PC-9 (cell line): ENCODE data around the gene PITPNM1. TPM values are rescaled to one million over a fixed set of nuclear protein-coding genes. Genes with fewer than 3 reads are reported as not detected.
"Not testable (repeated sequence)": the region's sequence is repeated elsewhere in the genome, so short reads cannot be mapped to it uniquely, and the experiment has no call there.

Source experiments
- BruUV-seq: library from RNA; stranded (reverse); fragments of 400-500 nt; replicated peaks from 2 replicates; lab custom pipeline; 2021; lab: Mats Ljungman, UMichigan
- CTCF ChIA-PET: fragments of 300-600 bp; sonication (Branson Sonifier 250); formaldehyde crosslinking; loops from one replicate; lab custom pipeline; 2022; ENCODE audit warnings: antibody characterized with exemption; lab: Charles Lee
- POLR2A ChIA-PET: fragments of 300-600 bp; sonication (Branson Sonifier 250); formaldehyde crosslinking; loops from one replicate; lab custom pipeline; 2022; ENCODE audit warnings: antibody characterized with exemption; ENCODE audit not compliant: unreplicated experiment; lab: Charles Lee
- DNase-seq, 2 experiments: peaks; one replicate each; pipeline versions ENCODE4 v3.0.0 to v3.0.0-alpha.2; 2015 to 2022; ENCODE audit warnings: mixed read lengths in 1 of 2
- H2AFZ ChIP-seq: fragments of 200-600 bp; sonication (generic); 2 replicates; pipeline ENCODE4 v1.8.1; 2017; ENCODE audit warnings: antibody characterized with exemption
- H3F3A ChIP-seq: fragments of 200-600 bp; sonication (generic); 2 replicates; pipeline ENCODE4 v1.8.1; 2017; ENCODE audit warnings: antibody characterized with exemption, mild to moderate bottlenecking, low read depth; ENCODE audit not compliant: insufficient read depth
- H3K27ac ChIP-seq: fragments of 200-600 bp; sonication (generic); 2 replicates; pipeline ENCODE4 v1.6.1; 2016; ENCODE audit warnings: mixed run types
- H3K27me3 ChIP-seq: fragments of 200-600 bp; sonication (generic); 2 replicates; pipeline ENCODE4 v1.6.1; 2016; ENCODE audit warnings: low read depth, mixed run types; ENCODE audit not compliant: insufficient read depth
- H3K36me3 ChIP-seq: fragments of 200-600 bp; sonication (generic); 2 replicates; pipeline ENCODE4 v1.6.1; 2016; ENCODE audit warnings: low read depth, mixed run types
- H3K4me1 ChIP-seq: fragments of 200-600 bp; sonication (generic); replicated peaks from 2 replicates; pipeline ENCODE4 v1.6.1; 2016; ENCODE audit warnings: mixed run types; ENCODE audit not compliant: insufficient read depth
- H3K4me2 ChIP-seq: fragments of 200-600 bp; sonication (generic); 2 replicates; pipeline ENCODE4 v1.6.1; 2017; ENCODE audit warnings: mixed run types
- H3K4me3 ChIP-seq: fragments of 200-600 bp; sonication (generic); 2 replicates; pipeline ENCODE4 v1.6.1; 2016; ENCODE audit warnings: mixed run types
- H3K79me2 ChIP-seq: fragments of 200-600 bp; sonication (generic); 2 replicates; pipeline ENCODE4 v1.6.1; 2017; ENCODE audit warnings: low read depth, mixed run types
- H3K9me2 ChIP-seq: fragments of 200-600 bp; sonication (generic); 2 replicates; pipeline ENCODE4 v1.8.1; 2017; ENCODE audit warnings: mild to moderate bottlenecking; ENCODE audit not compliant: insufficient read depth
- H3K9me3 ChIP-seq: fragments of 200-600 bp; sonication (generic); 2 replicates; pipeline ENCODE4 v1.8.1; 2016; ENCODE audit warnings: low read depth; ENCODE audit not compliant: insufficient read depth
- H4K20me1 ChIP-seq: fragments of 200-600 bp; sonication (generic); 2 replicates; pipeline ENCODE4 v1.8.1; 2017; ENCODE audit not compliant: insufficient read depth
- CTCF ChIP-seq: fragments of 200-600 bp; sonication (generic); conservative IDR thresholded peaks from 2 replicates; pipeline ENCODE4 v1.6.1; 2017; ENCODE audit warnings: mixed run types, antibody characterized with exemption, mild to moderate bottlenecking, moderate library complexity
- EZH2 ChIP-seq: fragments of 200-600 bp; sonication (generic); IDR thresholded peaks from 2 replicates; pipeline ENCODE4 v1.8.0; 2017; ENCODE audit warnings: antibody characterized with exemption, low read depth
- intact Hi-C: fragments of 100-400 bp; cut with micrococcal nuclease; formaldehyde crosslinking; loops from one replicate; pipeline ENCODE4 v1.10.0; 2022; ENCODE audit not compliant: unreplicated experiment
- total RNA-seq: library from RNA; stranded (reverse); gene quantifications from 2 replicates; pipeline ENCODE4 v1.2.3, GENCODE V29; 2021

The PITPNM1 gene
- total RNA-seq, 1 experiment from 2014 or later = 84.0 TPM

DNA sequence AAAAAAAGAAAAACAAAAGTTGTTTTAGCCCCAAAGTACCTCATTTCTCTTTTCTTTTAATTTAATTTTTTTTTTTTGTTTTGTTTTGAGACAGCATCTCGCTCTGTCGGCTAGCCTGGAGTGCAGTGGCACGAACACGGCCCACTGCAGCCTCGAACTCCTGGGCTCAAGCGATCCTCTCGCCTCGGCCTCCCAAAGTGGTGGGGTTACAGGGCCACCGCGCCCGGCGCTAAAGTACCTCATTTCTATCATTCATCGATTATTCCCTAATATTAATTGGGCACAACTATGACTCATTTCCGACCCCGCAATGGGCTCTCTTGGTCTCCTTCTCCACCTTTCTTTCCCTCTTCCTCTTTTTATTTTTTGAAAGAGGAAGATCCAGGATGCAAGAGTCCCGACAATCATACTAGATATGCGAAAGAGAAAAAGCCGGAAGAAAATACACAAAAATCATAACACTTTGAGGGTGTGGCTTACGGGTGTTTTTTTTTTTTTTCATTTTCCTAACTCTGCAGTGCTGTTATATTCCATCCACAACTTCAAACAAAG lies 22.8 kb downstream of the PITPNM1 start:
- BruUV-seq = TSS peak; percentile 95
- Histone ChIP-seq H3F3A (peaks cover 25% of the 10 kb centered on the region), H3K4me3 (peak overlapping the region; percentile 61), H3K79me2 (peaks cover 21% of the 10 kb centered on the region), H3K9me2 (no peaks in the 10 kb centered on the region), H2AFZ (peak overlapping the region; percentile 88), H4K20me1 (no peaks in the 10 kb centered on the region), H3K9me3 (no peaks in the 10 kb centered on the region), H3K36me3 (no peaks in the 10 kb centered on the region), H3K27ac (peak overlapping the region; percentile 34), H3K4me2 (peak overlapping the region; percentile 86), H3K4me1 (peaks cover 17% of the 10 kb centered on the region), H3K27me3 (no peaks in the 10 kb centered on the region)
- TF ChIP-seq EZH2 (no peak), CTCF (no peak)
- POLR2A ChIA-PET = interaction anchor here (0.5 to 1.0 kb wide), 4 partner anchors 35 to 193 kb away, joined by 3 to 5 read pairs (median 4); partner anchors contain the start of gene PPP1CA
- CTCF ChIA-PET = no interaction called here
- peak in 1 of 2 experiments; percentile 5 for DNase-seq
- intact Hi-C loops = loop anchor here (1.0 to 2.0 kb wide), 2 partner anchors 13 to 24 kb away; partner anchors contain the start of gene TMEM134

DNA sequence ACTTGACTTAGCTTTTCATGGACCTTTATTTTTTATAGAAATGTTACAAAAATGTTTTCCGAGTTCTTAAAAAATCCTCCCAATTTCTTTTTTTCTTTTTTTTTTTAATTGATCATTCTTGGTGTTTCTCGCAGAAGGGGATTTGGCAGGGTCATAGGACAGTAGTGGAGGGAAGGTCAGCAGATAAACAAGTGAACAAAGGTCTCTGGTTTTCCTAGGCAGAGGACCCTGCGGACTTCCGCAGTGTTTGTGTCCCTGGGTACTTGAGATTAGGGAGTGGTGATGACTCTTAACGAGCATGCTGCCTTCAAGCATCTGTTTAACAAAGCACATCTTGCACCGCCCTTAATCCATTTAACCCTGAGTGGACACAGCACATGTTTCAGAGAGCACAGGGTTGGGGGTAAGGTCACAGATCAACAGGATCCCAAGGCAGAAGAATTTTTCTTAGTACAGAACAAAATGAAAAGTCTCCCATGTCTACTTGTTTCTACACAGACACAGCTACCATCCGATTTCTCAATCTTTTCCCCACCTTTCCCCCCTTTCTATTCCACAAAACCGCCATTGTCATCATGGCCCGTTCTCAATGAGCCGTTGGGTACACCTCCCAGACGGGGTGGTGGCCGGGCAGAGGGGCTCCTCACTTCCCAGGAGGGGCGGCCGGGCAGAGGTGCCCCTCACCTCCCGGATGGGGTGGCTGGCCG lies 27.7 kb downstream of the PITPNM1 start:
- H3K27me3 ChIP-seq, H3K79me2 ChIP-seq, H3K9me2 ChIP-seq, H3K36me3 ChIP-seq, H2AFZ ChIP-seq, H3K4me1 ChIP-seq, H3K9me3 ChIP-seq, DNase-seq, intact Hi-C loops, H3K27ac ChIP-seq, H3K4me2 ChIP-seq, H3K4me3 ChIP-seq, H4K20me1 ChIP-seq, CTCF ChIA-PET, BruUV-seq: not testable (repeated sequence)
- POLR2A ChIA-PET = interaction anchor here (0.6 to 0.7 kb wide), 2 partner anchors 81 to 123 kb away, joined by 3 to 22 read pairs; no protein-coding TSS in a partner anchor
- H3F3A ChIP-seq = peaks cover 20% of the 10 kb centered on the region

DNA sequence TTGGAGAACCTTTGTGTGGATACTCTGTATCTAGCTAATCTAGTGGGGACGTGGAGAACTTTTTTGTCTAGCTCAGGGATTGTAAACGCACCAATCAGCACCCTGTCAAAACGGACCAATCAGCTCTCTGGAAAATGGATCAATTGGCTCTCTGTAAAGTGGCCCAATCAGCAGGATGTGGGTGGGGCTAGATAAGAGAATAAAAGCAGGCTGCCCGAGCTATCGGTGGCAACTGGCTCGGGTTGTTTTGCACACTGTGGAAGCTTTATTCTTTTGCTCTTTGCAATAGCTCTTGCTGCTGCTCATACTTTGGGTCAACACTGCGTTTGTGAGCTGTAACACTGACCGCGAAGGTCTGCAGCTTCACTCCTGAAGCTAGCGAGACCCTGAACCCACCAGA lies 28.5 kb downstream of the PITPNM1 start:
- H2AFZ ChIP-seq, H3K9me2 ChIP-seq, H3K27ac ChIP-seq, H3K27me3 ChIP-seq, H3K4me1 ChIP-seq, H3K79me2 ChIP-seq, H3K4me3 ChIP-seq, BruUV-seq, H3K36me3 ChIP-seq, H4K20me1 ChIP-seq, H3K4me2 ChIP-seq, intact Hi-C loops, CTCF ChIA-PET, POLR2A ChIA-PET, H3K9me3 ChIP-seq: not testable (repeated sequence)
- peak in 1 of 2 experiments; percentile 33 for DNase-seq
- peaks cover 16% of the 10 kb centered on the region for H3F3A ChIP-seq

- H3K36me3 ChIP-seq = no peaks in the 10 kb centered on the region
- no peak overlapping the region for H3K4me2 ChIP-seq
- no peaks in the 10 kb centered on the region for H3K27me3 ChIP-seq
- ChIA-PET POLR2A (interaction anchor here (0.6 kb wide), 1 partner anchor 48 kb away, joined by 3 read pairs; no protein-coding TSS in a partner anchor), CTCF (no interaction called here)
- TF ChIP-seq EZH2 (no peak), CTCF (no peak)
- H3F3A ChIP-seq = peaks cover 4% of the 10 kb centered on the region; the same call in 1 of the 2 replicates
- no peak for DNase-seq
- no peaks in the 10 kb centered on the region for H3K9me2 ChIP-seq
- no peak overlapping the region for H3K4me3 ChIP-seq
- no peaks in the 10 kb centered on the region for H3K9me3 ChIP-seq
- peaks cover 9% of the 10 kb centered on the region; the same call in 1 of the 2 replicates for H3K79me2 ChIP-seq
- H4K20me1 ChIP-seq = no peaks in the 10 kb centered on the region
- H3K27ac ChIP-seq = no peak overlapping the region
- intact Hi-C loops = no loop called here
- peaks cover 6% of the 10 kb centered on the region for H3K4me1 ChIP-seq
- H2AFZ ChIP-seq = no peak overlapping the region
- BruUV-seq = no TSS peak
Observed at GRCh38 chr11:67472882-67473281, 32.3 kb downstream of the PITPNM1 start.
